Transverse colon (tissue), 4 donors: ENCODE results near the gene DENND2A. TPM values are rescaled to one million over a fixed set of nuclear protein-coding genes. Genes with fewer than 3 reads are reported as not detected.

Experiments used
- DNase-seq: peaks from one replicate; pipeline ENCODE4 v3.0.0-alpha.2; 2019
- H3K27ac ChIP-seq, 4 donors: fragments of 200-600 bp; sonication (generic); 2 replicates each; pipeline ENCODE4 v1.5.1; 2016 to 2018; ENCODE audit warnings: inconsistent platforms in 4 of 4
- H3K27me3 ChIP-seq: fragments of 200-600 bp; sonication (generic); 2 replicates; pipeline ENCODE4 v1.5.1; 2017; ENCODE audit warnings: inconsistent platforms
- H3K36me3 ChIP-seq, 4 donors: fragments of 200-600 bp; sonication (generic); 2 replicates each; pipeline ENCODE4 v1.5.1; 2017 to 2019; ENCODE audit warnings: inconsistent platforms in 4 of 4
- H3K4me1 ChIP-seq, 4 donors: fragments of 200-600 bp; sonication (generic); 2 replicates each; pipeline ENCODE4 v1.5.1; 2017 to 2020; ENCODE audit warnings: inconsistent platforms in 4 of 4
- H3K4me3 ChIP-seq, 4 donors: fragments of 200-600 bp; sonication (generic); 1 replicate in 1 of 4; 2 replicates in 3 of 4; pipeline versions ENCODE4 v1.5.1 to v1.6.1; 2017 to 2019; ENCODE audit warnings: inconsistent platforms in 4 of 4
- H3K9me3 ChIP-seq, 2 donors: fragments of 200-600 bp; sonication (generic); 2 replicates each; pipeline ENCODE4 v1.5.1; 2017 to 2019; ENCODE audit warnings: inconsistent platforms in 2 of 2
- EP300 ChIP-seq: sonication (generic); formaldehyde crosslinking; IDR thresholded peaks from one replicate; pipeline ENCODE4 v1.6.1; 2017; ENCODE audit warnings: antibody characterized with exemption, low read depth
- POLR2A ChIP-seq: fragments of 450-650 bp; IDR thresholded peaks from one replicate; pipeline ENCODE4 v1.6.1; 2016; ENCODE audit warnings: antibody characterized with exemption, mild to moderate bottlenecking, moderate library complexity
- POLR2AphosphoS5 ChIP-seq, 3 donors: sonication (generic); formaldehyde crosslinking; IDR thresholded peaks; one replicate each; pipeline ENCODE4 v1.6.1; 2016; ENCODE audit warnings: antibody characterized with exemption in 3 of 3
- WGBS, 2 donors: methylation state at CpG; one replicate each; pipeline ENCODE4 v1.1.5; 2018; ENCODE audit warnings: low coverage in 1 of 2; 5-methylcytosine and 5-hydroxymethylcytosine counted together
- in situ Hi-C, 4 donors: fragments of 200-750 bp; cut with MboI; loops; one replicate each; pipeline versions ENCODE4 v1.15.0 to v1.15.1; 2017; ENCODE audit warnings: low sequenced_read_pairs in 3 of 4, low pct_ligation_motif_present in 1 of 4, low pct_unique_long_range_greater_than_20kb in 1 of 4
- intact Hi-C: fragments of 100-400 bp; cut with DNase I; formaldehyde crosslinking; loops from one replicate; pipeline ENCODE4 v1.15.1; 2023; ENCODE audit warnings: low total_unique reads
- total RNA-seq, 4 donors: library from RNA; depleted of rRNA; stranded (reverse); fragments of >200 nt; gene quantifications; one replicate each; pipeline ENCODE4 v1.1.0, GENCODE V29; 2016
- TF ChIP-seq, protein P1 (sequence below), 5 experiments: fragments of 200-600 bp in 3 of 5; fragments of 450-650 bp in 2 of 5; sonication (generic) in 3 of 5; IDR thresholded peaks; 1 replicate in 2 of 5; 2 replicates in 3 of 5; pipeline ENCODE4 v1.5.1; 2016 to 2017; ENCODE audit warnings: antibody characterized with exemption in 5 of 5, inconsistent platforms in 3 of 5, mild to moderate bottlenecking in 2 of 5, moderate library complexity in 1 of 5

DENND2A gene
- total RNA-seq, 4 donors from 2014 or later: 4.1 to 19.9 (median 7.1) TPM

DNA sequence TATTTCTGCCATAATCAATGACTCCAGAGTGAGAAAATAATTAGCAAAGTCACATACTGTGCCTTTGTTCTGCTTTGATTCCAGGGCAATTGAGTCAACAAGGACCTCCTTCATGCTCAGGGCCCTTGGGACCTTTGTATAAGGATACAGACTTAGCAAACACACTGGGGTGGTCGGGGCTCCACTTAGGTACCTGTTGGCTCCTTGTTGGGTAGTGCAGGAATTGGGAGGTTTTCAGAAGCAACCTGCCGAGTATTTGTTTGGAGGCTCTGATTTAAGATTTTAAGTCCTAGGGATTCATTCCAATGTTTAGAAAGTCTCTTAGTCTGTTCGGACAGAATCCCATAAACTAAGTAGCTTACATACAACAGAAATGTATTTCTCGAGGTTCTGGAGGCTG lies 35.1 kb upstream of the DENND2A start:
- Histone ChIP-seq H3K27me3 (no peaks in the 10 kb centered on the region), H3K9me3 (no peaks in the 10 kb centered on the region), H3K36me3 (peaks cover 0 to 13% (median 2%) of the 10 kb centered on the region in 4 donors), H3K4me3 (no peak overlapping the region), H3K4me1 (peaks cover 17 to 37% (median 25%) of the 10 kb centered on the region in 4 donors), H3K27ac (peak overlapping the region in 3 of 4 donors; percentile 3 to 96 (median 91))
- intact Hi-C loops (no loop called here), in situ Hi-C loops (loop anchor here (25.0 kb wide), 1 partner anchor 337 kb away; the partner anchor contains the start of gene MRPS33 (in 4 of the 4))
- WGBS, 2 donors: 62% methylated on average over 4 of the region's 4 CpGs; no CpG with 5 or more reads in 1 of the 2 donors
- no peak for DNase-seq
- TF ChIP-seq, protein P1, sequence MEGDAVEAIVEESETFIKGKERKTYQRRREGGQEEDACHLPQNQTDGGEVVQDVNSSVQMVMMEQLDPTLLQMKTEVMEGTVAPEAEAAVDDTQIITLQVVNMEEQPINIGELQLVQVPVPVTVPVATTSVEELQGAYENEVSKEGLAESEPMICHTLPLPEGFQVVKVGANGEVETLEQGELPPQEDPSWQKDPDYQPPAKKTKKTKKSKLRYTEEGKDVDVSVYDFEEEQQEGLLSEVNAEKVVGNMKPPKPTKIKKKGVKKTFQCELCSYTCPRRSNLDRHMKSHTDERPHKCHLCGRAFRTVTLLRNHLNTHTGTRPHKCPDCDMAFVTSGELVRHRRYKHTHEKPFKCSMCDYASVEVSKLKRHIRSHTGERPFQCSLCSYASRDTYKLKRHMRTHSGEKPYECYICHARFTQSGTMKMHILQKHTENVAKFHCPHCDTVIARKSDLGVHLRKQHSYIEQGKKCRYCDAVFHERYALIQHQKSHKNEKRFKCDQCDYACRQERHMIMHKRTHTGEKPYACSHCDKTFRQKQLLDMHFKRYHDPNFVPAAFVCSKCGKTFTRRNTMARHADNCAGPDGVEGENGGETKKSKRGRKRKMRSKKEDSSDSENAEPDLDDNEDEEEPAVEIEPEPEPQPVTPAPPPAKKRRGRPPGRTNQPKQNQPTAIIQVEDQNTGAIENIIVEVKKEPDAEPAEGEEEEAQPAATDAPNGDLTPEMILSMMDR (IDR thresholded peaks at IDR 0.05): no peak
- TF ChIP-seq EP300: no peak
- TF ChIP-seq POLR2A: no peak
- TF ChIP-seq POLR2AphosphoS5 (IDR thresholded peaks at IDR 0.05): no peak

DNA sequence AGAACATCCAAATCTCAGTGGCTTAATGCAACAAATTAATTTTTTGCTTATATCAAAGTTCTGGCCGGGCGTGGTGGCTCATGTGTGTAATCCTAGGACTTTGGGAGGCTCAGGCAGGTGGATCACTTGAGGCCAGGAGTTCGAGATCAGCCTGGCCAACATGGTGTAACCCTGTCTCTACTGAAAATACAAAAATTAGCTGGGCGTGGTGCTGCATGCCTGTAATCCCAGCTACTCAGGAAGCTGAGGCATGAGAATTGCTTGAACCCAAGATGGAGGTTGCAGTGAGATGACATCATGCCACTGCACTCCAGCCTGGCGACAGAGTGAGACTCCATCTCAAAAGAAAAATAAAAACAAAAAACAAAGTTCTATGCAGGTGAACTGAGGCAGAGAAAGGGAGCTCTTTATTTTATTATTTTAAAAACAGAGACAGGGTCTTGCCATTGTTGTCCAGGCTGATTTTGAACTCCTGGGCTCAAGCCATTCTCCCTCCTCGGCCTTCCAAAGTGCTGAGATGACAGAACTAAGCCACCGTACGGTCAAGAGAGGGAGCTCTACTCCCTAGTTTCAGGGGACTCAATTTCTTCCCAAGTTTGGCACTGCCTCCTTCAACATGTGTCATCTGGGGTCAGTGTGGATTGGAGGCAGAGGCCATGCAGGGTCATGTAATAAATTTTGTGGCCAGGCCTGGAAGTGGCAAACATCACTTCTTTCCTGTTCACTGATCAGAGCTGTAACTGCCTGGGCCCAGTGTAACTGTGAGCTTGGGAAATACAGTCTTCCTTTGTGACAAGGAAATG lies 34.5 kb upstream of the DENND2A start:
- intact Hi-C loops: no loop called here

DNA sequence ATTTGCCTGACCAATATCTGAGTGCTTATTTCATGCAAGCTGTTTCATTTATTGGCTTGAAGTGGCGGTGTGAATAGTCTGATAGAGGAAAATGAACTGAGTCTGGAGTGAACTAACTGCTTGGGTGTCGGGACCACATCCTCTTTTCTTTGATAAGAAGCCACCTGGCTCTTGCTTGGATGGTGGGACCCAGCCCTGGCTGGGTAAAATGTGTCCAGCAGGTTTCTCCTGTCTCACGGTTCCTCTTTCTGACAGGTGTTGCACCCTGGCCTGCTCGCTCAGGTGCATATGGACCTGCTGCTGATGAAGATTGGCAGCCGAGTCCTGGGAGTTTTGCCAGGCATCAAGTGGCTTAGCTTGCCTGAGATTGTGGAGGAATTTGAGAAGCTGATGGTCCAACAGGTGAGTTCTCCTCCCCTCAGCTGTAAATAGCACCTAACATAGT lies 33.8 kb upstream of the DENND2A start:
- peak overlapping the region in 3 of 4 donors; percentile 78 to 83 (median 79) for H3K4me3 ChIP-seq
- in situ Hi-C loops: no loop called here
- H3K9me3 ChIP-seq: no peaks in the 10 kb centered on the region
- intact Hi-C loops: no loop called here
- H3K27me3 ChIP-seq: no peaks in the 10 kb centered on the region
- H3K4me1 ChIP-seq: peaks cover 17 to 37% (median 25%) of the 10 kb centered on the region in 4 donors
- H3K36me3 ChIP-seq: peaks cover 0 to 3% (median 1%) of the 10 kb centered on the region in 4 donors
- TF ChIP-seq, protein P1 (IDR thresholded peaks at IDR 0.05): no peak
- TF ChIP-seq POLR2AphosphoS5 (IDR thresholded peaks at IDR 0.05) (no peak), POLR2A (no peak), EP300 (no peak)
- WGBS, 2 donors: 40 to 52% methylated on average over 1 to 5 of the region's 5 CpGs
- H3K27ac ChIP-seq: peak overlapping the region; percentile 90 to 96 (median 93)
- DNase-seq: peak; percentile 42

More for the DNA sequence above, 34.5 kb upstream of the DENND2A start:
- no peaks in the 10 kb centered on the region for H3K9me3 ChIP-seq
- peak; percentile 7 for DNase-seq
- H3K4me3 ChIP-seq: no peak overlapping the region
- in situ Hi-C loops: loop anchor here (25.0 kb wide), 1 partner anchor 337 kb away; the partner anchor contains the start of gene MRPS33 (in 4 of the 4)
- no peak for TF ChIP-seq POLR2A
- TF ChIP-seq EP300: no peak
- TF ChIP-seq POLR2AphosphoS5 (IDR thresholded peaks at IDR 0.05): peak in 1 of 3 donors; percentile 40
- TF ChIP-seq, protein P1 (IDR thresholded peaks at IDR 0.05): peak in 4 of 5 experiments; percentile 21 to 34 (median 28)
- H3K36me3 ChIP-seq: peaks cover 0 to 7% (median 2%) of the 10 kb centered on the region in 4 donors
- peak overlapping the region; percentile 3 to 96 (median 90) for H3K27ac ChIP-seq
- H3K4me1 ChIP-seq: peaks cover 17 to 37% (median 25%) of the 10 kb centered on the region in 4 donors
- WGBS, 2 donors: 28 to 60% methylated on average over 4 to 8 of the region's 8 CpGs
- H3K27me3 ChIP-seq: no peaks in the 10 kb centered on the region

DNA sequence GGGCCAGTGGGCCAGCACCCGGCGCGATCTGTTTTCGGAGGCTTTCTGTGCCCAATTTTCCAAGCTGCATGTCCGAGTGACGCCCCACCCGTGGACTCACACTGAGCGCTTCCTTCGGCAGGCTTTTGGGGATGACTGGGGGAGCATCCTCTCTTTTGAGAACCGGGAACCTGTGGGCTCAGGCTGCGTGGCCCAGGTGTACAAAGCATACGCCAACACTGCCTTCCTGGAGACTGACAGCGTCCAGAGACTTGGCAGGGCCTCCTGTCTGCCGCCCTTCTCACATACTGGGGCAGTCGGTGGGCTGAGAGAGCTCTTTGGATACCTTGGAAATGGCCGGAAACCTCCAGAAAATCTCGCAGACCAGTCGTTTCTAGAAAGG lies 33.2 kb upstream of the DENND2A start:
- TF ChIP-seq EP300 (no peak), POLR2A (no peak), POLR2AphosphoS5 (IDR thresholded peaks at IDR 0.05) (no peak)
- TF ChIP-seq, protein P1 (IDR thresholded peaks at IDR 0.05): no peak
- DNase-seq: no peak
- intact Hi-C loops (no loop called here), in situ Hi-C loops (no loop called here)
- Histone ChIP-seq H3K4me1 (peaks cover 17 to 37% (median 25%) of the 10 kb centered on the region in 4 donors), H3K27ac (peak overlapping the region; percentile 90 to 96 (median 93)), H3K4me3 (peak overlapping the region in 3 of 4 donors; percentile 78 to 83 (median 79)), H3K9me3 (no peaks in the 10 kb centered on the region), H3K27me3 (no peaks in the 10 kb centered on the region), H3K36me3 (no peaks in the 10 kb centered on the region)
- whole genome bisulfite sequencing, 2 donors: 27% methylated on average over 18 of the region's 18 CpGs; no CpG with 5 or more reads in 1 of the 2 donors
